Measurements from ENCODE around the gene CBARP. TPM values are rescaled to one million over a fixed set of nuclear protein-coding genes. Genes with fewer than 3 reads are reported as not detected.
A peak's percentile ranks its signal among the peaks of the same experiment; 100 is the strongest.

The CBARP gene
- total RNA-seq, 1 experiment from 2014 or later: 13.3 TPM

DNA sequence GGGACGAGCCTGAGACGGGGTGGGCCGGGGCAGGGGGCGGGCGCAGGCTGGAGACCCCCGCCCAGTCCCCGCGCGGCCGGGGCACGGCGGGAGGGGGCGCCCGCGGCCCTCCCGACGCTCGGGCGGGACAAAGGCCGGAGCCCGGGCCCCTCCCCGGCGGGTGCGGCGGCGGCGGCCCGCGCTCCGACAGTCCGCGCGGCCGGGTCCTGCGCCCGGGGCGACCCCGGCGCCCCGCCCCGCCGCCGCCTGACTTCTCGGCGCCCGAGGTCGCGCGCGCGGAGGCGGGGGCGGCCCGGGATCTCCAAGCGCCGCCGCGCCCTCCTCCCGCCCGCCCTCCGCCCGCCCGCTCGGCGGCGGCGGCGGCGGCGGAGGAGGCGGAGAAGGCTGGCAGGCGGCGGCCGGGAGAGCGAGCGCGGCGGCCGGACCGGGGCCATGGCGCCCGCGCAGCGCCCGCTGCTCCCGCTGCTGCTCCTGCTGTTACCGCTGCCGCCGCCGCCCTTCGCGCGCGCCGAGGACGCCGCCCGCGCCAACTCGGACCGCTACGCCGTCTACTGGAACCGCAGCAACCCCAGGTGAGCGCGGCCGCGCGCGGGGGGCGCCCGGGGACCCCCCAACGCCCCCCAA is 48.0 kb upstream of the CBARP start, which contains the start of gene EFNA2:
Gene EFNA2, plus strand, starts transcription at position 137 of the 624 bp plus-strand sequence. Its CDS starts 296 bp downstream, at position 433.
- peak within 1 kb of the TSS; percentile 41 for H3K4me3 ChIP-seq (ENCODE audit: low read depth, low read length, poor library complexity, severe bottlenecking)
- peaks cover 33% of the 10 kb centered on the region for H3K27me3 ChIP-seq (replicated peaks; ENCODE audit: insufficient read depth, low read depth, low read length, poor library complexity)
- no peaks in the 10 kb centered on the region for H3K9me3 ChIP-seq (ENCODE audit: low read depth, low read length, poor library complexity, severe bottlenecking)
- ChIA-PET POLR2A (ENCODE audit: low non-redundant PET) (no interaction called here), CTCF (no interaction called here)
- DNase-seq (ENCODE audit: low spot score): no peak
- no peak within 1 kb of the TSS for H3K27ac ChIP-seq (ENCODE audit: low read depth, low read length, poor library complexity, severe bottlenecking)
- BruUV-seq (replicated peaks): no TSS peak
- intact Hi-C loops (cut with micrococcal nuclease; ENCODE audit: unreplicated experiment): no loop called here
- TF ChIP-seq, protein P1, sequence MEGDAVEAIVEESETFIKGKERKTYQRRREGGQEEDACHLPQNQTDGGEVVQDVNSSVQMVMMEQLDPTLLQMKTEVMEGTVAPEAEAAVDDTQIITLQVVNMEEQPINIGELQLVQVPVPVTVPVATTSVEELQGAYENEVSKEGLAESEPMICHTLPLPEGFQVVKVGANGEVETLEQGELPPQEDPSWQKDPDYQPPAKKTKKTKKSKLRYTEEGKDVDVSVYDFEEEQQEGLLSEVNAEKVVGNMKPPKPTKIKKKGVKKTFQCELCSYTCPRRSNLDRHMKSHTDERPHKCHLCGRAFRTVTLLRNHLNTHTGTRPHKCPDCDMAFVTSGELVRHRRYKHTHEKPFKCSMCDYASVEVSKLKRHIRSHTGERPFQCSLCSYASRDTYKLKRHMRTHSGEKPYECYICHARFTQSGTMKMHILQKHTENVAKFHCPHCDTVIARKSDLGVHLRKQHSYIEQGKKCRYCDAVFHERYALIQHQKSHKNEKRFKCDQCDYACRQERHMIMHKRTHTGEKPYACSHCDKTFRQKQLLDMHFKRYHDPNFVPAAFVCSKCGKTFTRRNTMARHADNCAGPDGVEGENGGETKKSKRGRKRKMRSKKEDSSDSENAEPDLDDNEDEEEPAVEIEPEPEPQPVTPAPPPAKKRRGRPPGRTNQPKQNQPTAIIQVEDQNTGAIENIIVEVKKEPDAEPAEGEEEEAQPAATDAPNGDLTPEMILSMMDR (conservative IDR thresholded peaks at IDR 0.05; ENCODE audit: low read depth, low read length): no peak
- no peak for TF ChIP-seq EZH2 (IDR thresholded peaks at IDR 0.05; ENCODE audit: borderline replicate concordance, low read depth, low read length, poor library complexity, severe bottlenecking)
- H3K36me3 ChIP-seq (ENCODE audit: insufficient read depth, low read length, poor library complexity, severe bottlenecking): no peaks in the 10 kb centered on the region
- H3K4me1 ChIP-seq (ENCODE audit: insufficient read depth, low read length, poor library complexity, severe bottlenecking): peaks cover 7% of the 10 kb centered on the region

DNA sequence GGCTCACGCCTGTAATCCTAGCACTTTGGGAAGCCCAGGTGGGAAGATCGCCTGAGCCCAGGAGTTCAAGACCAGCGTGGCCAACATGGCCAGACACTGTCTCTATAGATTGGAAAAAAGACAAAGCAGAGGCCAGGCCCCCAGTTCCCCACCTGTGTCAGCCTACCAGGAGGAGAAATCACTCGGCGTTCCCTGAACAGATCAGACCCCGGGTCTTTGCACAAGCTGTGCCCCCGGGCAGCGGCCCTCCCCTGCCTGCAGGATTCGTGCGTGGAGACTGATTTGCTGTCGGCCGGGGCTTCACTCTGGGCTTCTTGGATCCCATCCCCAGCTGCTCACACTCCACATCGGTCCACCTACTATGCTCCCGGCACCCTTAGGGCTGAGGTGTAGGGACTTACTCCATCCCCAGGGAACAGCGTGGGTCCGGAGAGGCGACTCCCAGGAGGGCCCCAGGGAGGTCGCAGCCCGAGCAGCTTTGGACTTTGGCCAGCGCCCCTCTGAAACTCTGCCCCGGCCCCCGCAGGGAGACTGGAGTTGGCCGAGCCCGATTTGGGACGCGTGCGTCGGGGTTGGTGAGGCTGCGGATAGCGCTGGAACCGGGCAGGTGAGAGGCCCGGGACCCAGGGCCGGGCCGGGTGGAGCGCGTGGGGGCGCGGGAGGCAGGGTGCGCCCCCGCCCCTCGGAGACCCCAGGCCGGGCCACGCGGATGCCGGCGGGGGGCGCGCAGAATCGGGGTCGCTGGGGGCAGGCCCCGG is 47.4 kb upstream of the CBARP start:
- CTCF ChIA-PET: no interaction called here
- Histone ChIP-seq H3K9me3 (ENCODE audit: low read depth, low read length, poor library complexity, severe bottlenecking) (no peaks in the 10 kb centered on the region), H3K4me1 (ENCODE audit: insufficient read depth, low read length, poor library complexity, severe bottlenecking) (peaks cover 7% of the 10 kb centered on the region), H3K36me3 (ENCODE audit: insufficient read depth, low read length, poor library complexity, severe bottlenecking) (no peaks in the 10 kb centered on the region), H3K27me3 (replicated peaks; ENCODE audit: insufficient read depth, low read depth, low read length, poor library complexity) (peaks cover 33% of the 10 kb centered on the region), H3K27ac (ENCODE audit: low read depth, low read length, poor library complexity, severe bottlenecking) (no peak overlapping the region), H3K4me3 (ENCODE audit: low read depth, low read length, poor library complexity, severe bottlenecking) (peak overlapping the region; percentile 15)
- TF ChIP-seq, protein P1 (conservative IDR thresholded peaks at IDR 0.05; ENCODE audit: low read depth, low read length): no peak
- TF ChIP-seq EZH2 (IDR thresholded peaks at IDR 0.05; ENCODE audit: borderline replicate concordance, low read depth, low read length, poor library complexity, severe bottlenecking): peak; percentile 53
- POLR2A ChIA-PET (ENCODE audit: low non-redundant PET): no interaction called here
- intact Hi-C loops (cut with micrococcal nuclease; ENCODE audit: unreplicated experiment): no loop called here
- no peak for DNase-seq (ENCODE audit: low spot score)
- no TSS peak for BruUV-seq (replicated peaks)

DNA sequence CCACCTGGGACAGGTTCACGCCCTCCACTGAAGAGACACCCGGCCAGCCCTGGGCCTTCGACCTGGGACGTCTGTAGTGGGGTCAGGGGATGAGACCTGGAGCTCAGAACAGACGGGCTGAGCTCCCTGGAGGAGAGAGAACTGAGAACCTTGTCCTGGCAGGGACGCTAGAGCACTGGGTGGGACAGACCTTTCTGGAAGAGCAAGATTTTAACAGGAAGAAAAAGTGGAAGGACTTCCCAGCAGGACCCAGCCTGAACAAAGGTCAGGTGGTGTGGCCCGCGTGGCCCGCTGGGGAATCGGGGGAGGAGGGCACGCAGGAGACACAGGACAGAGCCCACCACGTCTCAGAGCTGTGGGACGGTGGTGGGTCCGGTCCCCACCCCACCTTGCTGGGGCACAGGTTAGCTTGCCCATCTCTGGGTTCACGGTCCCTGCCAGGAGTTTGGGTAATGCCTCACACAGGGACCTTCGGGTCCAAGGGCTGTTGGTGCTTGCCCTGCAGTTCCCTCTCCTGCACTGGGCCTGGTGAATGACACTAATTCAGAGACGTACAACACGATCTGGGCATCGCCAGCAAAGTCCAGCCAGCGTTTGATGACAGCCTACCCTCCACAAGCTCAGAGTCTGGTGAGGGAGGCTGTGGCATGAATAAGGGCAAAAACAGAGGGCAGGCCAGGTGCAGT is 46.6 kb upstream of the CBARP start:
- Histone ChIP-seq H3K27ac (ENCODE audit: low read depth, low read length, poor library complexity, severe bottlenecking) (no peak overlapping the region), H3K9me3 (ENCODE audit: low read depth, low read length, poor library complexity, severe bottlenecking) (no peaks in the 10 kb centered on the region), H3K27me3 (replicated peaks; ENCODE audit: insufficient read depth, low read depth, low read length, poor library complexity) (peaks cover 33% of the 10 kb centered on the region), H3K36me3 (ENCODE audit: insufficient read depth, low read length, poor library complexity, severe bottlenecking) (peaks cover 2% of the 10 kb centered on the region), H3K4me1 (ENCODE audit: insufficient read depth, low read length, poor library complexity, severe bottlenecking) (peaks cover 7% of the 10 kb centered on the region), H3K4me3 (ENCODE audit: low read depth, low read length, poor library complexity, severe bottlenecking) (no peak overlapping the region)
- no peak for TF ChIP-seq EZH2 (IDR thresholded peaks at IDR 0.05; ENCODE audit: borderline replicate concordance, low read depth, low read length, poor library complexity, severe bottlenecking)
- TF ChIP-seq, protein P1 (conservative IDR thresholded peaks at IDR 0.05; ENCODE audit: low read depth, low read length): no peak
- no TSS peak for BruUV-seq (replicated peaks)
- POLR2A ChIA-PET (ENCODE audit: low non-redundant PET): no interaction called here
- CTCF ChIA-PET: no interaction called here
- no peak for DNase-seq (ENCODE audit: low spot score)
- intact Hi-C loops (cut with micrococcal nuclease; ENCODE audit: unreplicated experiment): no loop called here
